Subcutaneous adipose tissue (tissue), 4 donors: ENCODE data around the gene NLRP10. TPM values are rescaled to one million over a fixed set of nuclear protein-coding genes. Genes with fewer than 3 reads are reported as not detected.

Experiments used
- CTCF ChIP-seq: fragments of 450-650 bp; IDR thresholded peaks from one replicate; pipeline ENCODE4 v1.5.1; 2016; ENCODE audit warnings: low read depth, mild to moderate bottlenecking, control low read depth, antibody characterized with exemption, moderate library complexity
- total RNA-seq, 4 donors: library from RNA; depleted of rRNA; stranded (reverse); fragments of >200 nt; gene quantifications; one replicate each; pipeline ENCODE4 v1.1.0, GENCODE V29; 2016

The NLRP10 gene
- total RNA-seq, 4 donors from 2014 or later, result not detected

GRCh38 chr11:8005556-8005955 is 40.3 kb upstream of the NLRP10 start:
- TF ChIP-seq CTCF, result no peak

GRCh38 chr11:8004008-8004407 is 38.8 kb upstream of the NLRP10 start:
- TF ChIP-seq CTCF, result no peak

DNA sequence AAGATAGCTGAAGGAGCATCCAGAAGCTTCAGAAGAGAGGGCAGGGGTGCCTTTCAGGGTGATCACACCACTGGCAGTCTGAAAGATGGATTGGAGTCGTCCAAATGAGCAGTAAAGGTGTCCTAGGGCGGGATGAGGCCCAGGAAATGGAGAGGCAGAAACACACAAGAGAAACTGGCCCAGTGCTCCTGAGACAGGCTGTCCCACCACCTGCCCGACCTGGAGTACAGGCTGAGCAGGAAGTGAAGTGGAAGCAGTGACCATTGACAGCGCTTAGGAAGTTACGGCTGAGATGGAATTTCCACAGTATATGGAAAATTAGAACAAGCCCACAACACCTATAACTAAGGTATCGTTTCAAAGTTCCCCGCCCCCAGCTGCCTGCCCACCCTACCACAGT is 37.9 kb upstream of the NLRP10 start:
- TF ChIP-seq CTCF, result no peak

DNA sequence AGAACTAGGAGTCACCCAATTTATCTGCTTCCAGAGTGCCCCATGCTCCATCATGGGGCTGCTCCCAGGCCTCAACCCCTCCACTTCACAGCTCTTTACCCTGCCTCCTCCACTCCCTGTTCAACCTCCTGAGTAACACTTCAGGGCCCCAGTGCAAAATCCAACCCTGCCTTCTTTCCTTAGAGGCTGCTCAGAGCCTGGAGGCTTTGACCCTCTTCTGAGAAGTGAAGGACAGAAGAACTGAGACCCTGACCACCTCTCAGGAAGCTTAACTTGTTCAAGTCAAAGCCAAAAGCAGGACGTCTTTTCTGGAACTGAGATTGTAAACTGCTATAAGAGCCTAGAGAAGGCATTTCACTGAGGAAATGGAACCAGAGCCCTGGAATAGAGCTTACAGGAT is 37.4 kb upstream of the NLRP10 start:
- no peak for TF ChIP-seq CTCF

DNA sequence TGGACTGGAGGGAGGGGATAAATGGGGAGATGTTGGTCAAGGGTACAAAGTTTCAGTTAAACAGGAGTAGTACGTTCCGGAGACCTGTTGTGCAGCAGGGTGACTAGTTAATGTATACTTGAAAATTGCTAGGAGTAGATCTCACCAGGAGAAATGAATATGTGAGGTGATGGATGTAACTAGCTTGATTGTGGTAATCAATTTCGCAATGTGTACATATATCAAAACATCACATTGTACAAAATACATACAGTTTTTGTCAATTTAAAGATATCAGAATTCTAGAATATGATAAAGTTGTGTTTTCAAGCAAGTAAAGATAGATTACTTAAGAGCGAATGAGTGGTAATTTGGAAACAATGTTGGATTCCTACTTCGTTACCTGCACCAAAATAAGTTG is 35.1 kb upstream of the NLRP10 start:
- TF ChIP-seq CTCF, result no peak

DNA sequence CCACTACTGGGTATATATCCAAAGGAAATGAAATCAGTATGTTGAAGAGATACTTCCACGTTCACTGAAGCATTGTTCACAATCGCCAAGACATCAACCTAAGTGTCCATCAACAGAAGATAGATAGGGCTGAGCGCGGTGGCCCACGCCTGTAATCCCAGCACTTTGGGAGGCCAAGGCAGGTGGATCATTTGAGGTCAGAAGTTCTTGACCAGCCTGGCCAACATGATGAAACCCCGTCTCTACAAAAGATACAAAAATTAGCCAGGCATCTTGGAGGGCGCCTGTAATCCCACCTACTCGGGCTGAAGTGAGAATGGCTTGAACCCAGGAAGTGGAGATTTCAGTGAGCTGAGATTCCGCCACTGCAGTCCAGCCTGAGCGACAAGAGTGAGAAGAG is 34.5 kb upstream of the NLRP10 start:
- TF ChIP-seq CTCF, result no peak

DNA sequence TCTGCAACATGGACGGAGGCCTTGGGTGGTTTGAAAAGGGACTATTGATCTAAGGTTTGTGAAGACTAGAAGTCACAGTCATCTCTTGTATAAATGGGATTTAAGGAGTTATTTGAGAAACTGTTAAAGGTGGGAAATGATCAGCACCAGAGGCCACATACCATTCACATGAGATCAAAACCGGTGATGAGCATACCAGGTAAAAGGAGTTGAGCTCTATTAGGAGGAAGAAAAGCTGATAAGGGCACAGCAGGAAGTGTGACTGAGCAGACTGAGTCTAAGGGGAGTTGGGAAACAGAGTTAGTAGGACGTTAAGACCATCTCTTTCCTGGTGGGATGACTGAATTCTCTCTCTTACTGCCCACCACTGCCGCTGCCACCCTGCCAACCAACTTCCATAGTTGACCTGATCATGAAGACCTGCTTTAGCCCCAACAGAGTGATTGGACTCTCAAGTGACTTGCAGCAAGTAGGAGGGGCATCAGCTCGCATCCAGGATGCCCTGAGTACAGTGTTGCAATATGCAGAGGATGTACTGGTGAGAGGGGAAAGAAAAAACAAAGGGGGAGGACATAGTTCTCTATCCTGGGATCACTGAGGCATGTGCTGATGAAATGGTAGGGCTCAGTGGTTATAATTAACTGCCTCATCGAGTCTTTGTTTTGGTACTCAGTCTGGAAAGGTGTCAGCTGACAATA is 29.5 kb upstream of the NLRP10 start:
- TF ChIP-seq CTCF, result no peak
